Loucy (cell line): ENCODE results near the gene LRRC55.

Source experiments
- H2AFZ ChIP-seq: fragments of 200-600 bp; sonication (generic); 2 replicates; pipeline ENCODE4 v1.6.0; 2016; ENCODE audit warnings: antibody characterized with exemption, mild to moderate bottlenecking, low read length, moderate library complexity
- H3F3A ChIP-seq: fragments of 200-600 bp; 2 replicates; pipeline ENCODE4 v1.6.0; 2016; ENCODE audit warnings: antibody characterized with exemption, low read depth, mild to moderate bottlenecking
- H3K27me3 ChIP-seq: fragments of 200-600 bp; sonication (generic); 2 replicates; pipeline ENCODE4 v1.6.1; 2014; ENCODE audit warnings: low read length, mild to moderate bottlenecking; ENCODE audit not compliant: insufficient read depth, poor library complexity, severe bottlenecking
- H3K36me3 ChIP-seq: fragments of 200-600 bp; sonication (generic); 2 replicates; pipeline ENCODE4 v1.6.1; 2016; ENCODE audit warnings: low read length; ENCODE audit not compliant: insufficient read depth
- H3K4me1 ChIP-seq: fragments of 200-600 bp; sonication (generic); 2 replicates; pipeline ENCODE4 v1.5.1; 2014; ENCODE audit warnings: low read length, mild to moderate bottlenecking; ENCODE audit not compliant: insufficient read depth, poor library complexity, severe bottlenecking
- H3K4me2 ChIP-seq: fragments of 200-600 bp; sonication (generic); 2 replicates; pipeline ENCODE4 v1.6.0; 2014; ENCODE audit warnings: antibody characterized with exemption, low read length, low read depth, mild to moderate bottlenecking; ENCODE audit not compliant: poor library complexity, severe bottlenecking
- H3K4me3 ChIP-seq: fragments of 200-600 bp; sonication (generic); 2 replicates; pipeline ENCODE4 v1.5.1; 2014; ENCODE audit warnings: low read length, mild to moderate bottlenecking, mixed read lengths; ENCODE audit not compliant: poor library complexity, severe bottlenecking
- H3K79me2 ChIP-seq: fragments of 200-600 bp; sonication (generic); 2 replicates; pipeline ENCODE4 v1.6.1; 2014; ENCODE audit warnings: low read length; ENCODE audit not compliant: insufficient read depth
- H3K9ac ChIP-seq: fragments of 200-600 bp; sonication (generic); 2 replicates; pipeline ENCODE4 v1.6.0; 2014; ENCODE audit warnings: mild to moderate bottlenecking, low read depth, low read length, moderate library complexity; ENCODE audit not compliant: poor library complexity, severe bottlenecking
- H3K9me2 ChIP-seq: fragments of 200-600 bp; sonication (generic); replicated peaks from 2 replicates; pipeline ENCODE4 v1.6.1; 2016; ENCODE audit warnings: low read depth, low read length, mixed read lengths
- H3K9me3 ChIP-seq: fragments of 200-600 bp; sonication (generic); 2 replicates; pipeline ENCODE4 v1.6.1; 2014; ENCODE audit warnings: mild to moderate bottlenecking, antibody characterized with exemption, low read length, low read depth; ENCODE audit not compliant: insufficient read depth
- H4K20me1 ChIP-seq: fragments of 200-600 bp; sonication (generic); 2 replicates; pipeline ENCODE4 v1.6.0; 2014; ENCODE audit warnings: antibody characterized with exemption, low read length, mild to moderate bottlenecking; ENCODE audit not compliant: insufficient read depth, poor library complexity, severe bottlenecking
- EZH2phosphoT487 ChIP-seq: fragments of 200-600 bp; IDR thresholded peaks from 2 replicates; pipeline ENCODE4 v1.6.1; 2018; ENCODE audit warnings: antibody characterized with exemption, mild to moderate bottlenecking, moderate library complexity, borderline replicate concordance
- TF ChIP-seq, protein P1 (sequence below): fragments of 200-600 bp; sonication (generic); conservative IDR thresholded peaks from 2 replicates; pipeline ENCODE4 v1.5.1; 2014; ENCODE audit warnings: mild to moderate bottlenecking, antibody characterized with exemption, low read length

The LRRC55 gene

DNA sequence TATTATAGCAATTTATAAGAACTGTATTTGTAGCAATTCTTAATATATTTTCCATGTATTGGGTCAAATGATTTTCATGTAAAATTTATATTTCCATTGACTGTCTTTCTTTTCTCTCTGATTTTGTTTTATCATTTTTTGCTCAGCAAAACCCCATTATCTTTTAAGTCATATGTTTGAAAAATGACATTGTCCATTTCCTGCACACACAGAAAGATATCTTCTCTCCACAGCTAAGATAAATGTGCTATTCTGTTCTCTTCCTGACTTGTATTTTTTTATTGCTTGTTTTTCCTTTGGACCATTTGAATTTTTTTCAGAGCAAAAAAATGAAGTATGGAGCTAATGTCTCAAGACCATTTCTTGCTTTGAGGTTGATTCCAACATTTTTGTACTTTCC, 6.3 kb upstream of the LRRC55 start:
- Histone ChIP-seq H3K36me3 (no peaks in the 10 kb centered on the region), H3K27me3 (no peaks in the 10 kb centered on the region), H3F3A (no peaks in the 10 kb centered on the region), H4K20me1 (no peaks in the 10 kb centered on the region), H3K9me3 (no peaks in the 10 kb centered on the region), H3K9me2 (no peaks in the 10 kb centered on the region), H3K4me3 (no peak overlapping the region), H3K79me2 (no peaks in the 10 kb centered on the region), H3K4me1 (no peaks in the 10 kb centered on the region), H2AFZ (no peak overlapping the region), H3K9ac (no peak overlapping the region), H3K4me2 (no peak overlapping the region)
- TF ChIP-seq EZH2phosphoT487: no peak
- TF ChIP-seq, protein P1, sequence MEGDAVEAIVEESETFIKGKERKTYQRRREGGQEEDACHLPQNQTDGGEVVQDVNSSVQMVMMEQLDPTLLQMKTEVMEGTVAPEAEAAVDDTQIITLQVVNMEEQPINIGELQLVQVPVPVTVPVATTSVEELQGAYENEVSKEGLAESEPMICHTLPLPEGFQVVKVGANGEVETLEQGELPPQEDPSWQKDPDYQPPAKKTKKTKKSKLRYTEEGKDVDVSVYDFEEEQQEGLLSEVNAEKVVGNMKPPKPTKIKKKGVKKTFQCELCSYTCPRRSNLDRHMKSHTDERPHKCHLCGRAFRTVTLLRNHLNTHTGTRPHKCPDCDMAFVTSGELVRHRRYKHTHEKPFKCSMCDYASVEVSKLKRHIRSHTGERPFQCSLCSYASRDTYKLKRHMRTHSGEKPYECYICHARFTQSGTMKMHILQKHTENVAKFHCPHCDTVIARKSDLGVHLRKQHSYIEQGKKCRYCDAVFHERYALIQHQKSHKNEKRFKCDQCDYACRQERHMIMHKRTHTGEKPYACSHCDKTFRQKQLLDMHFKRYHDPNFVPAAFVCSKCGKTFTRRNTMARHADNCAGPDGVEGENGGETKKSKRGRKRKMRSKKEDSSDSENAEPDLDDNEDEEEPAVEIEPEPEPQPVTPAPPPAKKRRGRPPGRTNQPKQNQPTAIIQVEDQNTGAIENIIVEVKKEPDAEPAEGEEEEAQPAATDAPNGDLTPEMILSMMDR: no peak

DNA sequence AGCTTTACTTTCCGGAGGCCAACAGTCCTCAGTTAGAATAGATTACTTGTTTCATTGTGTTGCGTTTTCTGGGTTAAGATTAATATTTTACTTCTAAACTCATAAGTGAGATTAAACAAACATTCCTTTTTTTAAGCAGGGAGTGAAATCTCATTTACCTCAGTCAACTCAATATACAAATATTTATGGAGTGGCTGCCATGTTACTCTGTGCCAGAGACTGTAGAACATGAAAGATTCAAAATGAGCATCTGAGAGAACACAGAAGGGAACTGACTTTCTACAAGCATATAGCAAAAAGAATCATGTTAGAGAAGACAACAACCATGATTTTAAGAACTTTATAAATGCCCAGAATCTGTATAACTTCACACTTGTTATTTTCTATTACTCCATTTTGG, 3.4 kb upstream of the LRRC55 start:
- Histone ChIP-seq H3K79me2 (no peaks in the 10 kb centered on the region), H3K9me2 (no peaks in the 10 kb centered on the region), H3K9me3 (no peaks in the 10 kb centered on the region; the same call in 1 of the 2 replicates), H3F3A (no peaks in the 10 kb centered on the region), H3K9ac (no peak overlapping the region), H3K36me3 (no peaks in the 10 kb centered on the region), H2AFZ (no peak overlapping the region), H4K20me1 (no peaks in the 10 kb centered on the region), H3K27me3 (no peaks in the 10 kb centered on the region), H3K4me2 (no peak overlapping the region), H3K4me3 (no peak overlapping the region), H3K4me1 (no peaks in the 10 kb centered on the region)
- no peak for TF ChIP-seq EZH2phosphoT487
- TF ChIP-seq, protein P1: no peak

DNA sequence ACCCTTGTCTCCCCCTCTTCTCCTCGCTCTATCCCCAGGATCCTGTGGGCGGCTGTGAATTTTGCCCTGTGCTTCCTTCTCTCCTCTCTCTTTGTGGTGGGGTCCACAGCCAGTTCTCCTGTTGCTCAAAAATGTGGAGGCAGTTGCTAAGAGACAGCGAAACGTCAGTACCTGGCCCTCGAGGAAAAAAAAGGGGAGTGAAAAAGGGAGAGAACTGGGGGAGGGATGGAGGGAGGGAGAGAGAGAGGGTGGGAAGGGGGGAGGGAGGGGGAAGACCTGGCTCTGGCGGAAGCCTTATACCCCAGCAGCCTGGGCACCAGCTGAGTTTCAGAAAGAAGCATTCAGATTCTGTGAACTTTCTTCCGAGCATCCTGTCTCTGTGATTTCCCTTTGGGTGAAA, 2.1 kb upstream of the LRRC55 start:
- Histone ChIP-seq H3K36me3 (no peaks in the 10 kb centered on the region), H3K9me2 (no peaks in the 10 kb centered on the region), H3K9ac (no peak overlapping the region), H2AFZ (no peak overlapping the region), H3K4me1 (no peaks in the 10 kb centered on the region), H3K4me2 (no peak overlapping the region), H3K27me3 (no peaks in the 10 kb centered on the region), H3K79me2 (no peaks in the 10 kb centered on the region), H3K4me3 (no peak overlapping the region), H3F3A (no peaks in the 10 kb centered on the region), H4K20me1 (no peaks in the 10 kb centered on the region), H3K9me3 (no peaks in the 10 kb centered on the region; the same call in 1 of the 2 replicates)
- TF ChIP-seq, protein P1: no peak
- no peak for TF ChIP-seq EZH2phosphoT487
